ENCODE data around the gene ABLIM3.
A peak's percentile ranks its signal among the peaks of the same experiment; 100 is the strongest.

The ABLIM3 gene

DNA sequence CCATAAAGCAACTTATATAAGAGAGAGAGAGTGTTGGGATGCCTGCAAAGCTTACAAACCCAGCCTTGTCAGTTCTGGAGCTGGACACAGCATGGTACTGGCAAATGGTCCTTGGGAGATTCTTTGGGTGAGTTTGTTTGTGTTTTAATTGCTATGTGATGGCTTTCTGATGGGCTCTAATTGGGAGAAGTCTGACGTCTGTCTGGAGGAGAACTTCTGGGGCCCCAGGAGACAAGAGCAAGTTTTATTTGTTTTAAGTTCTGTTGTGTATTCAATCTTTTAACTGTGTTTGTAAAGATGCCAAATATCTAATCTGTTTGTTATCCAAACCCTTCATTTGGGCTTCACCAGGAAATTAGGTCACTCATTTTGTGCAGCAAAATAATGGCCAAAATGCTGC, 80.0 kb downstream of the ABLIM3 start:
- DNase-seq = no peak

DNA sequence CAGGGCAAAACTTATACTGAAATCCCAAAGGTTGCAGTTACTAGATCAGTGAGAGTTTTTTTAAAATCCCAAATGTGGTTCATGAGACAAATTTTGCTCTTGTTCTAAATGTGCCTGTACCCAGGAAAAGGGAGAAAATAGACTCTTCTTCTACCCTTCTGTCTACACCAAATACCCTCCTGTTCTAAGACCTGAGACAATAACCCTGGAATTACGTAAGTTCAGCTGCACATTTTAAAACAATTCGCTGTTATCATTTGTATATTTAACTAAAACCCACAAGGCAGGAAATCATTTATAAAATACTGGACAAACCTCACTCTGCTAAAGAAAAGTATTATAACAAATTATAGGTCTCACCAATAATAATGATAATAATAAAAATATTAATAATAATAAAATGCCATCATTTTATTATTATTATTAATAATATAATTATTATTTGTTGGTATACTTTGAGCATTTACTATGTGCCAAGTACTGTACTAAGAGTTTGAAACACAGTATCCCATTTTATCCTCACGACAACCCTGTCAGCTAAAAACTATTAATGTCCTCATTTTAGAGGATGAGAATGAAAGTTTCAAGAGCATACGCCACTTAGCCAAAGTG, 80.5 kb downstream of the ABLIM3 start:
- DNase-seq = no peak

DNA sequence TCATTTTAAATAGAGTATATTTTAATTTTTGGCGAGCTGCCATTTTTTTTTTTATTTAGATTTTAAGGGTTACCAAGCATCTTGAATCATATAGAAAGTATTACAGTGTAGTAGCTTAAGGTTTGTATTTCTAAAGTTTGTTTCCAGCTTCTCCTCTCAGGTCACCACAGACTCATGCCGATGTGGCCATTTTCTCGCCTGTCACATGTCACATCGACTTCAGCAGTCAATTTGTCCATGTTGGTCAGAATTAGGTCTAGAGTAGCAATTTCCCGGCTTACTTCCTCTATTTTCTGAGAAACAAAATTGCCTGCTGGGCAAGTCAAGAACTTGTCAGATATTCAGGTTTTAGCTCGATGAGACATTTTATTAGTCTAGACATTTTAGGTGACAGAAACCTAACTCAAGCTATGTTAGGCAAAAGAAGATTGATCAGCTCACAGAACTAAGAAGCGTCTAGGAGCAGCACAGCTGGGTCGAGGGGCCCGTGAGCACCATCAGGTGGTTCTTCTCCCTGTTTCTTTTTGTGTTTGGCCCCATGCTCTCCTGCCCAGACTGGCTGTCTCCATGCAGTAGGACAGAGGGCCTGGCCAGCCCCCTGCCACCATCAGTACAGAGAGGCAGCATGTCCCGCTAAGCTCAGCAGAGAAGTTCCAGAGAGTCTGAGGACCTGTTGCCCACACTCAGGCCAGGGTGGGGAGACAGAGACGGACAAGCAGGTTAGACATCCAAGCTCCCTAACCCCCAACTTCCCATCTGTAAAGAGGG, 82.0 kb downstream of the ABLIM3 start:
- no peak for DNase-seq

- DNase-seq = no peak
These were observed 83.0 kb downstream of the ABLIM3 start for GRCh38 chr5:149224282-149224681.

DNA sequence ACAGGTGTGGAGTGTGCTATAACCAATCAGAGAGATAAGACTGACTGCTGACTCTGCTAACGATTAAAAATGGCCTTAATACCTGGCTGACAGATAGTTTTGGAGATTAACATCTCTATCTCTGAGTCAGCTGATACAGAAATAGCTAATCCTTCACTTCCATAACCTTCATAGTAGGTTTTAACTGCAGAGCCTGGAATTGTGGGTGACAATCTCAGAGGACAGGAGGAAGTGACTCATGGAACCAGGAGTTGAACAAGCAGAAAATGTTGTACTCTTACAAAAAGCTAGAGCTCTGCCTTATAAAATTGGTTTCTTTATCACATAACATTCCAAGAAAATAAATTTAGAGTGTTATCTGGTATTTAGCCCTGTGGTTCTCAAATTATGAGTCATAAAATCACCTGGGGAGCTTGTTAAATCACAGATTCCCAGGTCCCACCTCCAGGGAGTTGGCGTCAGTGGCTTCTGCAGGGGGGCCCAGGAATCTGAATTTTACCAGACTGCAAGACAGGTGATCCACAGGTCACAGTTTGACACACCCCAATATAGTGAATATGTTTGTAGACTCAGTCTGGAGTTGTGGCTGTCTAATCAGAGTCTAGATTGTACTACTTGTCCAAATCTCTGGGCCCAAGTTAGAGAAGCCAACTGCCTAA, 86.0 kb downstream of the ABLIM3 start:
- DNase-seq = no peak

- no peak for DNase-seq
These were observed 87.5 kb downstream of the ABLIM3 start for GRCh38 chr5:149228618-149229297.

GRCh38 chr5:149229298-149229937, 88.1 kb downstream of the ABLIM3 start:
- DNase-seq = no peak

DNA sequence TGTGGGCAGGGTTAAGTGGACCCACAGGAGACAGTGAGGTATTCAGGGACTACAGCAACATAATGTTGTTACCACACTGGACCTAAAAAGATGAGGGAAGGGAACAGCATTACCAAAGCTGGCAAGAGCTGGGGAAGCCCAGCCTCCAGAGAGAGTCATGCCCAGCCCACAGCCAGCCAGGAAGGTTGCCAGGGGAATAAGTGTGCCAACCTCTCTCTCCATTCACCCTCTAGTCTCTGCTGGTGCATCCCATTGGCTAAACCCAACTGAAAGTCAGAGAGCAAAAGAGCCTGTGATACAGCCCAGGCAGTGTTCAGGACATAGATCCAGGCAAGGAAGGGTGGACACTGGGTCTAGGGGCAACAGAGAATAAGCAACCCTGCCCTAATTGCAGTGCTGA, 94.5 kb downstream of the ABLIM3 start:
- DNase-seq = no peak

DNA sequence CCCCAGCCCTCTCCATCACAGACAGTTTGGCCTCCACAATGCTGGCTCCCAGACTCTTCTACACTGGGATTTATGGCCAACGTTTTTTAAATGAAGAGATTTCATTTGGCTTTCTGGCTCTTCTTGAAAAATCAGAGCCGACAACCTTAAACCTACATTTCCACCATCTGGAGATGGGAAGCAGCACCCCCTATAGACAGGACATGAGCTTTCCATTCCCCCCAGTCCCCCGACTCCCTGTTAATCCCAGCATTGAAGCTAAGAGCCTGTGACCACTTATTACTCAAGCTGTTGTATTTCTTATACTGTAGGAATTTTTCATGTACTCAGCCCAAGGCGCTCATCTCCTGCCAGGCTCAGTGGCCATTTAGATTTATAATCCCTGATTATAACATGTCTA, 96.4 kb downstream of the ABLIM3 start:
- no peak for DNase-seq

DNA sequence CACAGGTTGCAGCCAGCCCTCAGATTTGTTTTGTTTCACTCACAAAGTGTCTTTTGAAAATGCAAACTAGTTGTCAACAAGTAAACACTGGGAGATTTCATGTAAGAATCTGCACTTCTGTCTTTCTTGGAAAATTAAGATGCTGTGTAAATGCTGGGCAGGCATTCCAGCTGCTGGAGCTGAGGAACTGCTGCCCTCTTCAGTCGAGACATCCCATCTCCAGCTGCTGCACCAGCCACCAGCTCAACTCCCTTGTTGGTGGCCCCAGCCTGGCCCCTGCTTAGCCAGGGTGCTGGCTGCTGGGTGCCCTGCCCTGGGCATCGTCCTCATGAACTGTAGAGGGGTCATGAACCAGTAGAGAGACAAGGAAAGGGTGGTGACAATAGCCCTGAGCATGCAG, 97.2 kb downstream of the ABLIM3 start:
- no peak for DNase-seq

- DNase-seq = no peak
These were observed 98.6 kb downstream of the ABLIM3 start for GRCh38 chr5:149239917-149240316.

- peak; percentile 81 to 86 for DNase-seq
These were observed 99.2 kb downstream of the ABLIM3 start for GRCh38 chr5:149240354-149240998.

DNA sequence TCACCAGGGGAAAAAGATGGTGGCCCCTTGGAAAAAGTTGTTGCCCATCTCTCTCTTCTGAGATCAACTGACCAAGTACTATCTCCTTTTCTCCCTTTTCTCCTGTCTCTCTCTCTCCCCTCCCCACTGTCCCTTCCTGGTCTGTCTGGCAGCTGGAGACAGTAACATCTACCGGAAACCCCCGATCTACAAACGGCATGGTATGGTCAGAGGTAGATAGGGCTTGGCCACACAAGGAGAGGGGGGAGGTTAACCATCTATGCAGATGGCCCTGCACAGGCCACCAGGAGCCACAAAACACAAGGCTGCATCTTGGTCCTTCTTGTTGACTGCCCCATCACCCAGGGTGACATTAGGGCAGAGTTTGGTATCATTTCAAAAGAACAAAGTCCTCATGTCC, 101.0 kb downstream of the ABLIM3 start:
- DNase-seq = no peak

DNA sequence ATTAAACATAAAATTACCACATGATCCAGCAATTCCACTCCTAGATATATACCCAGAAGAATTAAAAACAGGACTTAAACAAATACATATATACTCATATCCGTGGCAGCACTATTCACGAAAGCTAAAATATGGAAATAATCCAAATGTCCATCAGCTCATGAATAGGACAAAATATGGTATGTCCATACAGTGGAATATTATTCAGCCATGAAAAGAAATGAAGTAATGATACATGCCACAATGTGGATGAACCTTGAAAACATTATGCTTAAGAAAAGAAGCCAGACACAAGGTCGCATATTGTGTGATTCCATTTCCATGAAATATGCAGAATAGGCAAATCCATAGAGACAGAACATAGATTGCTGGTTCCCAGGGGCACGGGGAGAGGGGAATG, 105.6 kb downstream of the ABLIM3 start:
- no peak for DNase-seq

- DNase-seq = no peak
These were observed 106.4 kb downstream of the ABLIM3 start for GRCh38 chr5:149247726-149248125.

- no peak for DNase-seq
These were observed 110.3 kb downstream of the ABLIM3 start for GRCh38 chr5:149251546-149251945.

GRCh38 chr5:149254506-149254905, 113.2 kb downstream of the ABLIM3 start:
- no peak for DNase-seq

DNA sequence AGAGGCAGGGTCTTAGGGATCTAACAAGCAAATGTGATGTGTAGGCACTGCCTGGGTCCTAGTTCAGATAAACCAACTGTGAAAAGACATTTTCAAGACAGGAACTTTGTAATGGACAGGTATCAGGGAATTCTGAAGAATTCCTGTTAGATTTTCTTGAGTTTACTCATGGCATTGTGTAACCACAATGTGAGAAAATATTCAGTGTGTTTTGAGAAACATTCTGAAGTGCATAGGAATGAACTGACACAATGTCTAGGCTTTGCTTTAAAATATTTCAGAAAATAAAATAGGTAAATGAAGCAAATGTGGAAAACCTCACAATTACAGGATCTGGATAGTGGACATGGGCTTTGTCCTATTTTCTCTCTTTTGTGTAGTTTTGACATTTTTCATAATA, 115.2 kb downstream of the ABLIM3 start:
- DNase-seq = no peak

DNA sequence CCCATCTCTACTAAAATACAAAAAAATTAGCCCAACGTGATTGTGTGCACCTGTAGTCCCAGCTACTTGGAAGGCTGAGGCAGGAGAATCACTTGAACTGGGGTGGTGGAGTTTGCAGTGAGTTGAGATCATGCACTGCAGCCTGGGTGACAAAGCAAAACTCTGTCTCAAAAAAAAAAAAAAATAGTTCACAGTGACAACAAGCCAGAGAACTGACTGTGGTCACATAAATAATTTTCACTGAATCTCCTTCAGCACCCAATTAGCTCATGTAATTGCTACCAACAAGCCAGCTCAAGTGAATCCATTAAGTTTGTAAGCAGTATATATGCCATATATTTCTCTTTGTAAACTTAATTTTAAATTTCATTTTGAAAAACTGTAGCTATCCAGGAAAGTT, 115.8 kb downstream of the ABLIM3 start:
- no peak for DNase-seq

DNA sequence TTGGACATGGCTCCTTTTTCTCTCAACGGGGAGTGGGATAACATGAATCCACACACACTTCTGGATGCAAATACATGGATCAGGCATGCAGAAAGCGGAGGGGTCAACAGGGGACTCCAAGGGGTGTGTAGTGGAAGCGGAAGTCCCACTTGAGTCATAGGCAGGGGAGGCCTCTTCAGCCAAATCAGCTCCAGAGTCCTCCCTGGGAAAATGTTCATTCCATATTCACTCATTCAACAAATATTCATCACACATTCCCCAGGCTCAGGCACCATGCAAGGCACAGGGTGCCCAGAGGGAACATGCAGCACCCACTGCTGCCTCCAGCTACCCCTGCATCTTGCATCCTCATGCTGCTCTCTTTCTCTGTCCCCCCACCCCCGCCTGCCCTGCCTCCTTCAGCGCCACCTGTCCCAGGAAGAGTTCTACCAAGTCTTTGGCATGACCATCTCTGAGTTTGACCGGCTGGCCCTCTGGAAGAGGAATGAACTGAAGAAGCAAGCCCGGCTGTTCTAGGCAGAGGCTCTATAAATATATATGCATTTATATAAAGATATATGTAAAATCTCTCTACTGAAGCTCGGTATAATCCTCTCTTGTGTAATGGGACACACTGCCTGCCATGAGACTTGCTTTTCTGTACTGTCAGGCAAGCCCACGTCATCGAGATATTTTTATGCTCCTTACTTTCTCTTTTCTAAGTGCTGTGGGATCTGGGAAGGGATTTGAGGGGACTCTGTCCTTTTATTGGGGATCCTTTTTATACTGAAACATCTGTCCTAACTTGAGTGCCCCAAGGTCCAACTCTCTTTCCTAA, 116.8 kb downstream of the ABLIM3 start:
- no peak for DNase-seq

DNA sequence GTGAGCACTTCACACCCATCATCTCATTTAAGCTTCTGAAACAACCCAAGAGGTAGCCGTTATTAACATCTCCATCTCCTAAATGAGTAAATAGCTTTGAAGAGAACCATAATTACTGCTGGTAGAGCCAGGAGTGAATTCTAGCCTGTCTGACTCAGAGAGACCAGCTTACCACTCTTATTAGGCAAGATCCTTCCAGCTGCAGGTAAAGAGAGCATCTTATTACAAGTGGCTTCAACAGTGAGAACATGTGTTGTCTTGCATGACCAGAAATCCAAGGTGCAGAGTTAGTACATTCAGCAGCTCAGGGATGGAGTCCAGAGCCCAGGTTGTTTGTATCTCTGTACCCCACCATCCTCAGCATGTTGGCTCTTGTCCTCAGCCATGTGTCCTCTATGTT, 119.5 kb downstream of the ABLIM3 start:
- no peak for DNase-seq

DNA sequence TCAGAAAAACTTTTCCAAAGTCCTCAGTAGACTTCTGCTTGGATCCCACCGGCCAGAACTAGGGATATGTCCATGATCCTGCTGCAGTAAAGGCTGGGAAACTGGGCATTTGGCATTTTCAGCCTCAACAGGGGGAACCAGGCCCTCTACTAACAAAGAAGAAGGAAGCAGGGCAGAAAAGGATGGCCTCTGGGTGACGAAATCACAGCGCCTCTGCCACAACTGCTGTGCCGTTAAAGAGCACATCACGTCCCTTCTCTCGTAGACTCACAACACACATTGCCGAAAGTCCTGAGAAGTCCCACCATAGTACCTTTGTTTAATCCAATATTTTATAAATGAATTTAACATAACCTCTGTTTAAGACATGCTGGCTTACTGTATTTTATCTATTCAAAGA, 120.0 kb downstream of the ABLIM3 start:
- DNase-seq = no peak
